NB4 (cell line): ENCODE data around the gene ARHGAP30.
"Not testable (repeated sequence)": the region's sequence is repeated elsewhere in the genome, so short reads cannot be mapped to it uniquely, and the experiment has no call there.

Experiments
- MYC ChIP-seq: IDR thresholded peaks from 2 replicates; pipeline ENCODE4 v1.6.1; 2011; ENCODE audit warnings: low read depth, low read length
- POLR2A ChIP-seq: IDR thresholded peaks from 2 replicates; pipeline ENCODE4 v1.6.1; 2011; ENCODE audit warnings: mild to moderate bottlenecking; ENCODE audit not compliant: insufficient read length; ENCODE audit errors: extremely low read depth
- TF ChIP-seq, protein P1 (sequence below): IDR thresholded peaks from one replicate; pipeline ENCODE4 v1.5.1; 2012; ENCODE audit warnings: low read depth, low read length

GRCh38 chr1:161029466-161029865 is 40.2 kb downstream of the ARHGAP30 start:
- not testable (repeated sequence) for TF ChIP-seq POLR2A, MYC
- TF ChIP-seq, protein P1, sequence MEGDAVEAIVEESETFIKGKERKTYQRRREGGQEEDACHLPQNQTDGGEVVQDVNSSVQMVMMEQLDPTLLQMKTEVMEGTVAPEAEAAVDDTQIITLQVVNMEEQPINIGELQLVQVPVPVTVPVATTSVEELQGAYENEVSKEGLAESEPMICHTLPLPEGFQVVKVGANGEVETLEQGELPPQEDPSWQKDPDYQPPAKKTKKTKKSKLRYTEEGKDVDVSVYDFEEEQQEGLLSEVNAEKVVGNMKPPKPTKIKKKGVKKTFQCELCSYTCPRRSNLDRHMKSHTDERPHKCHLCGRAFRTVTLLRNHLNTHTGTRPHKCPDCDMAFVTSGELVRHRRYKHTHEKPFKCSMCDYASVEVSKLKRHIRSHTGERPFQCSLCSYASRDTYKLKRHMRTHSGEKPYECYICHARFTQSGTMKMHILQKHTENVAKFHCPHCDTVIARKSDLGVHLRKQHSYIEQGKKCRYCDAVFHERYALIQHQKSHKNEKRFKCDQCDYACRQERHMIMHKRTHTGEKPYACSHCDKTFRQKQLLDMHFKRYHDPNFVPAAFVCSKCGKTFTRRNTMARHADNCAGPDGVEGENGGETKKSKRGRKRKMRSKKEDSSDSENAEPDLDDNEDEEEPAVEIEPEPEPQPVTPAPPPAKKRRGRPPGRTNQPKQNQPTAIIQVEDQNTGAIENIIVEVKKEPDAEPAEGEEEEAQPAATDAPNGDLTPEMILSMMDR: not testable (repeated sequence)
